IMR-90 (cell line): ENCODE data around the gene GRM6.

Source experiments
- CEBPB ChIP-seq: IDR thresholded peaks from 2 replicates; pipeline ENCODE4 v1.6.1; 2012; ENCODE audit warnings: low read depth, low read length, improper control_type of control experiment
- CHD1 ChIP-seq: IDR thresholded peaks from 2 replicates; pipeline ENCODE4 v1.6.1; 2012; ENCODE audit warnings: low read depth, low read length, improper control_type of control experiment
- FOS ChIP-seq: fragments of 150-350 bp; IDR thresholded peaks from 2 replicates; pipeline ENCODE4 v1.6.1; 2016; ENCODE audit warnings: low read depth, low read length
- MAFK ChIP-seq: IDR thresholded peaks from 2 replicates; pipeline ENCODE4 v1.6.1; 2012; ENCODE audit warnings: low read depth, low read length, improper control_type of control experiment
- POLR2A ChIP-seq: IDR thresholded peaks from 2 replicates; pipeline ENCODE4 v1.6.1; 2012; ENCODE audit warnings: mild to moderate bottlenecking, low read depth, low read length
- RAD21 ChIP-seq: IDR thresholded peaks from 2 replicates; pipeline ENCODE4 v1.6.1; 2012; ENCODE audit warnings: low read length, improper control_type of control experiment
- RCOR1 ChIP-seq: IDR thresholded peaks from 2 replicates; pipeline ENCODE4 v1.6.1; 2012; ENCODE audit warnings: mild to moderate bottlenecking, low read length, improper control_type of control experiment; ENCODE audit not compliant: insufficient replicate concordance
- SMC3 ChIP-seq: fragments of 150-350 bp; IDR thresholded peaks from 2 replicates; pipeline ENCODE4 v1.6.1; 2016; ENCODE audit warnings: low read depth, mild to moderate bottlenecking, antibody characterized with exemption, low read length, moderate library complexity
- TF ChIP-seq, protein P1 (sequence below): conservative IDR thresholded peaks from 2 replicates; pipeline ENCODE4 v1.5.1; 2012; ENCODE audit warnings: mild to moderate bottlenecking, low read depth, low read length, improper control_type of control experiment

DNA sequence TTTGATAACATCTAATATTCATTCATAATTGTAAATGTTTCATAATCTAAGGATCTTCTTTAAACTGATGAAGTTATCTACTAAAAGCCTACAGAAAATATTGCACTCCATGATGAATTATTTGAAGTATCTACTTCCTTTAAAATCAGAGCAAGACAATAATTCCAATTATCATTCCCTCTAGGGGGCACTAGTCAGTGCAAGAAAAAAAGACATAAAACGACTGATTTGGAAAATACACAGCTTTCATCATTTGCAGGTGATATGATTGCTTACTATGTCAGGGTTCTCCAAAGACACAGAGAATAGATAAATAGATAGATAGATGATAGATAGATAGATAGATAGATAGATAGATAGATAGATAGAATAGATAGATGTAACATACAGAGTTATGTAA lies 13.5 kb upstream of the GRM6 start:
- TF ChIP-seq, protein P1, sequence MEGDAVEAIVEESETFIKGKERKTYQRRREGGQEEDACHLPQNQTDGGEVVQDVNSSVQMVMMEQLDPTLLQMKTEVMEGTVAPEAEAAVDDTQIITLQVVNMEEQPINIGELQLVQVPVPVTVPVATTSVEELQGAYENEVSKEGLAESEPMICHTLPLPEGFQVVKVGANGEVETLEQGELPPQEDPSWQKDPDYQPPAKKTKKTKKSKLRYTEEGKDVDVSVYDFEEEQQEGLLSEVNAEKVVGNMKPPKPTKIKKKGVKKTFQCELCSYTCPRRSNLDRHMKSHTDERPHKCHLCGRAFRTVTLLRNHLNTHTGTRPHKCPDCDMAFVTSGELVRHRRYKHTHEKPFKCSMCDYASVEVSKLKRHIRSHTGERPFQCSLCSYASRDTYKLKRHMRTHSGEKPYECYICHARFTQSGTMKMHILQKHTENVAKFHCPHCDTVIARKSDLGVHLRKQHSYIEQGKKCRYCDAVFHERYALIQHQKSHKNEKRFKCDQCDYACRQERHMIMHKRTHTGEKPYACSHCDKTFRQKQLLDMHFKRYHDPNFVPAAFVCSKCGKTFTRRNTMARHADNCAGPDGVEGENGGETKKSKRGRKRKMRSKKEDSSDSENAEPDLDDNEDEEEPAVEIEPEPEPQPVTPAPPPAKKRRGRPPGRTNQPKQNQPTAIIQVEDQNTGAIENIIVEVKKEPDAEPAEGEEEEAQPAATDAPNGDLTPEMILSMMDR, result no peak; the same call in 1 of the 2 replicates
- TF ChIP-seq POLR2A (no peak), CEBPB (no peak), RAD21 (no peak), RCOR1 (no peak), FOS (no peak), CHD1 (no peak), MAFK (no peak), SMC3 (no peak)
